HG03097 (cell line): ENCODE measurements around the gene COL4A2.
"Not testable (repeated sequence)": the region's sequence is repeated elsewhere in the genome, so short reads cannot be mapped to it uniquely, and the experiment has no call there.

Experiments
- ATAC-seq: cut with Tn5 transposase; IDR thresholded peaks from one replicate; pipeline ENCODE4 v1.9.1; 2021; ENCODE audit not compliant: unreplicated experiment, low FRiP score

COL4A2 gene

DNA sequence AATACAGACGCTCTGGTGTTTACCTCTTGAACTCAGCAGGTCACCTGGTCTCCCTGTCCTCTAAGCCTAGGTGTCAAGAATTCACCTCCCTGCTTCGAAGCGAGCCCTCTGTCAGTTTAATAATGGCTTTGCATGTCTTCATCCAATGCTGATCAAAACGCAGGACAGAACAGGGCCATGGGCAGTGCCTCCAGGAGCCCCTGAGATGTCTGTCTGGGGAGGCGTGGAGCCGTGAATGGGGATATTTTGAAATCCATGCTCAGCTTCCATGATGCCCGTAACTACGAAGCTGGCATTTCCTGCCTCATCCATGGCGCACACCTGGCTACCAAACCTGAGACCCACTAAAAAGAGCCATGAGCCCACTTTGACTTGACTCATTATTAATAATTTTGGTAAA, 140.7 kb downstream of the COL4A2 start:
- no peak for ATAC-seq

DNA sequence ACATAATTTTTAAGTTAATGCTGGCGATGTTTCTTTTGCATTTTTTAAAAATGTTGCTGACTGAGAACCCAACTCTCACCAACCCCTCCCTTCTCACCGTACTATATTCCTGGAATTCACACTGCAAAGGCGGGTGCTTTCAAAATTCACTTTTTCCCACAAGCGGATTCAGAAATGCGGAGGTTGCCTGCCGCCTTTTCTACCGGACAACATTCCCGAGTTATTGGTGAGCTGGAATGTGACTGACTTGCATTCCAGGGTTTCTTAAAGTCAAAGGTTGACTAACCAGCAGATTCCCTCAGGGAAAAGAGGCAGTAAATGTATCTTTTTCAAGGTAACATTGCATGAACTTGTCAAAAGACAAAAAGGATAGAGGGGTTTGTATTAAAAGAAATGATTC, 141.1 kb downstream of the COL4A2 start:
- no peak for ATAC-seq

DNA sequence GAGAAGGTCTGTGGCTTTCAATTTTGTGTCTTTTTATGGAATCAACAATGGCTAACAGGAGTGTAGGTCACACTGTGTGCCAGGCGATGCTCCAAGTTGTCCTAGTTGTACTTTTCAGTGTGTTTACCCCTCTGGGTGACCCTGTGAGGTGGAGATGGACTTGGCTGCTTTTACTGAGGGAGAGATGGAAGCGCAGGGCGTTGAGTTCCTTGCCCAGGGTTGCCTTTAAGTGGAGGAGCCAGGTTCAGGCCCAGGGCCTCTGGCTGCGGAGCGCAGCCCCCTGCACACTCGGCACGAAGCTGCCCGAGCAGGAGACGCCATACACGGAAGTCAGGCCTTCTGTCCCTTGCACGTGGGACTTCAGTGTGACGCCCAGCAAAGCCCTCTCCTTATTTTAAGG, 141.6 kb downstream of the COL4A2 start:
- no peak for ATAC-seq

DNA sequence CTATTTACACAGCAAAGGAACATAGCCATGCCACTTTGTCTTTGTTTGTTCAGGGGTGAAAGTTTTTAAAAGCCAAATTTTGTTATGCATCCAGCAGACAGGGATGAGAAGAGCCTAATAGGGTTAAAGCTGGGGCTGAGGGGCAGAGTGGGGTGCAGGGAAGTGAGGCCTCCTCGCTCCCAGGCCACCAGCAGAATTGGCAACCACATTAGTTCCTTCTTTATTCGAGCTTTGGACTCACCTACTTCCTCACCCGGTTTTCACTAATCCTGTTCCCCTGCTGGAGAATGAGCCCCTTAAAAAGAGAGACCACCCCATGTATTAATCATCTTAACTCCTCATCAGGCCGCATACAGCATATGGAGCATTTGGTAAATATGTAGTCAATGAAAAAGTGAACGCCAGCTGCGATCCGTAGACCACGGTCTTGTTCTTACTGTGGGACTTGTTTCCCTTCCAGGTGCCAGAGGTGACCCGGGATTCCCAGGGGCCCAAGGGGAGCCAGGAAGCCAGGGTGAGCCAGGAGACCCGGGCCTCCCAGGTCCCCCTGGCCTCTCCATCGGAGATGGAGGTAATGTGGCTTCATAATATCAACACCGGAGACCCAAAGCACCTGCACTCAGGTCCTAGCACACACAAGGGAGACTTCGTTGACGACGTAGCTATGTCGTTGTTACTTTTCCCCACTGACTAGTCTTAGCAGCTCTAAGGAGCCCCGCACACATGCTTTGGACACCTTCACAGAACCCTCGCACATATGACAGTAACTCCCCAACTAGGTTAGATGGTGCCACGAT, 142.3 kb downstream of the COL4A2 start:
- ATAC-seq, result no peak

DNA sequence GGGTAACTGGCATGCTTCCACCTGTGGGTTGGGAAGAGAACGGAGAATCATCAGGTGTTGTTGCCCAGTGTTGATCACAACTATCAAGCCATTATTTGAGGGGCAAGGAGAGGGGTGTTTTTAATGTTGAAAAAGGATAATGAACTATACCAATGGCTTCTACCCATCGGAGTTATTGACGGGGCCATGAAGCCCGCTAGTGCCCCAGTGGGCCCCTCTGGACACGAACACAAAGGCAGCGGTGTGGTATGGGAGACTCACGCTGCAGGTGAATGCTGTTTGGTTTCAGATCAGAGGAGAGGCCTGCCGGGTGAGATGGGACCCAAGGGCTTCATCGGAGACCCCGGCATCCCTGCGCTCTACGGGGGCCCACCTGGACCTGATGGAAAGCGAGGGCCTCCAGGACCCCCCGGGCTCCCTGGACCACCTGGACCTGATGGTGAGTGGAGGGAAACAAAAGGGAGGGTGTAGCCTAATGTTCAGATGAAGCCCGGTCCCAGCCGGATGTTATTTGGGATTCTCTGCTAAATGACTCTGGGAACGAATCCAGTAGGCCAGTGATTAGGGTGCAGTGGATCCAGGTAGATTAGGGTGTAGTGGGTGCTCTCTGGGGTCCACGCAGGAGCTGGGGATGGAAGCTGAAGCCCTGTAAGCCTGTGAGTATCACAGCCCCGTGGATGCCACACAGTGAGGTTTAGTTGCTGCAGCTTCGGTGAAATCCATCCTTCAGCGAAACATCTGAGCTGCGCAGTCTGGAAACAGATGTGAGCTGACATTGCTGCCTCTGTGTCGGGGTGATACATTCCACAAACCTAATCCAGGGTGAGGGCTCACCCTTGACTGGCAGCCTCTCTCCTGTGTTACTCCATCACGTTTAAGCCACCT, 143.2 kb downstream of the COL4A2 start:
- no peak for ATAC-seq

DNA sequence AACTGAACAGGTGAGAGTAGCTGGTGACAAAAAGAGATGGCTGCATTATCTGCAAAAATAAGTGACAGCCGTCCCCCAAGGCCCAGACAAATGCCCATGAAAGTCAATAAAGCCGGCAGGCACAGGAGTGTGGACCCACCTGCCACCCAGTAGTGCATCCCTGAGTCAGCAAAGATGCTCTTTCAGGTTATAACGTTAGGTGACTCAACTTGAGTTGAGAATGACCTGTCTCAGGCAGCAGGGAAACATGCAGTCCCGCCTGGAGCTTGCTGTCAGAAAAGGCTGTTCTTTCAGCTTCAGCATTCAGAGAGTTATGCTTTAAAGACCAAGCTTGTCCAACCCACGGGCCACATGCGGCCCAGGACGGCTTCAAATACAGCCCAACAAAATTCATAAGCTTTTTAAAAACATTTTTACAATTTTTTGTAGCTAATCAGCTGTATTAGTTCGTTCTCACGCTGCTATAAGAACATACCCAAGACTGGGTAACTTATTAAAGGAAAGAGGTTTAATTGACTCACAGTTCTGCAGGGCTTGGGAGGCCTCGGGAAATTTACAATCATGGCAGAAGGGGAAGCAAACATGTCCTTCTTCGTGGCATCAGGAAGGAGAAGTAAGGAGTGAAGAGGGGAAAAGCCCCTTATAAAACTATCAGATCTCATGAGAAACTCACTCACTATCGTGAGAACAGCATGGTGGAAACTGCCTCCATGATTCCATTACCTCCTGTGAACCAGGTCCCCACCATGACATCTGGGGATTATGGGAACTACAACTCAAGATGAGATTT, 144.1 kb downstream of the COL4A2 start:
- no peak for ATAC-seq

DNA sequence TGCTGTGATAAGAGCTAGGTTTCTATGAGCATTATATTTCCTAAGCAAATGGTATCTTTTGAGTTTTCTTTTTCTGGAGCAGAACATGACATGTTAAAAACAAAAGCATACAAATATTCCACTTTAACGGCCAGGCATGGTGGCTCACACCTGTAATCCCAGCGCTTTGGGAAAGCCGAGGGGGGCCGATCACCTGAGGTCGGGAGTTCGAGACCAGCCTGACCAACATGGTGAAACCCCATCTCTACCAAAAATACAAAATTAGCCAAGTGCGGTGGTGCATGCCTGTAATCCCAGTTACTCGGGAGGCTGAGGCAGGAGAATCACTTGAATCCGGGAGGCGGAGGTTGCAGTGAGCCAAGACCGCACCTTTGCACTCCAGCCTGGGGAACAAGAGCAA, 146.0 kb downstream of the COL4A2 start:
- not testable (repeated sequence) for ATAC-seq

DNA sequence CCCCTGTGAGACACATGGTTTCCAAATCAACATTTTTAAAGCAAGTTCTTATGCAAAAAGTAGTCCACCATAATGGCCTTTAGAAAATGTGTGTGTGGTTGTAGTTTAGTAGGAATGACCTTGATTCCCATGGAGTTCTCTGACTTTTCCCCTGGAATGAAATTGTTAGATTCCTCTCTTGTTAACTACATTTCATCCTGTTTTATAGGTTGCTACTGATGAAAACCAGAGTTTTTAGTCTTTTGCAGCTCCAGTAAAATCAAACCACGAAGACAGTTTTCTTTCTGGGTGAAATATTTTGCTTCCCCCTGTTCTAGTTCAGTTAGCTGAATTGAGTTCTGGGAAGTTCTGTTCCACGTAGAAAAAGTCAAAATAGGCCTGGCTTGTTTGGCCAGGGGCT, 146.7 kb downstream of the COL4A2 start:
- no peak for ATAC-seq

DNA sequence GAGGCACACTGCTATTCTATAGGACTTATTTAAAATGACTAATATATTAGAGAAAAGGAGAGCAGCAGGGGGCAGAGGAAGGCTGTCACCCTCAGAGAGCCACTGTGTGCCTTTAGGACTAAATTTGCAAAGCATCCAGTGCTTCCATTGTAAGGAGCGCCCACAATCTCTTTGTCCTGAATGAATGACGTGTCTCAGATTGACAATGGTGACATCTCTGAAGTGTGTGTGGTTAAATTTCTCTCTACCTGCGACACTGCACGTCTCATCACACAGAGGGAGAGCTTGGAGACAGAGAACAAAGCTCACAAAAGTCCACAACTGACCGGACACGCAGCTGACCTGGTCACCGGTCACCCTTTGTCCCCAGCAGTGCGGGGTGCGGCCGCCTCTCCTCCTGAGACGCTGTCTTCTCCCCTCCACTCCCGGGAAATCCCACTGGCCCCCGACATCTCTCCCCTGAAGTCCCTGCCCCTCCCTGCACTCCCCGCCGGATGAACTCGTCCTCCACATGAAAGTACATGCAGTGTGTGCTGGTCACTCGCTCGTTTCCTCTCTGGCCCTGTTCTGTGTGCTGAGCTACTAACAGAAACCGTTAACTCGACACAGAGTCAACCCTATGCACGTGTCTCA, 147.3 kb downstream of the COL4A2 start:
- ATAC-seq, result no peak

DNA sequence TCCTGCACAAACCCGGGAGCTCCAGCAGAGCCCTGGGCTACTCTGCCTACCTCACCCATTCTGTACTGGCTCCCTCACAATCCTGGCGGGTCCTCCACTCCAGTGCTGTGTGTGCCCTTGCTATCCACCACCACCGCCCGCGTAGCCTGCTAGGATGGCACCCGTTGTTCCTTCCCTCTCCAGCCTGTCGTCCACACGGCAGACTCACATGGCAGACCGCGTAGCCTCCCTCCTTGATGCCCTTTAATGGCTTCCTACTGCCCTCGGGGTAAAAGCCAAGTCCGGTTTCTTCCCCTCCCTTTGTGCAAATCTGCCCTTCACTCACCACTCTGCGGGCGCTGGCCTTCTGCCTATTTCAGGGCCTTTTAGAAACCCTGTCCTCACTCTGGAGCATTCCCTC, 147.9 kb downstream of the COL4A2 start:
- ATAC-seq, result no peak

DNA sequence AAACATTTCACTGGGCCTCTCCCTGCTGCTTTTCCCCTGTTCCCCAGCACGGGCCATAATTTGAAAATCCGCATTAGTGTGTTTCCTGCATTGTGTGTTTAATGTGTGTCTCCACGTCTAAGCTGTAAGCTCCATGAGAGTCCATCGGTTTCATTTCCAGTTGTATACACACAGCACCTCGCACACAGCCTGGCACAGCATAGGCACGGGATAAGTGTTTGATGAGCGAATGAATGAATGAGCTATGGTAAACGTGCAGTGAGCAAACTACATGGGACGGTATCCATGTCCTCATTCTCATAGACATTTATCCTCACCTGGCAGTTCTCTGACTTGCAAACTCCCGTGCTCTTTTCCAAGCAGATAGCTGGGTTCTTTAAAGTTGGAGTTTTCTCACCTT, 148.4 kb downstream of the COL4A2 start:
- ATAC-seq, result peak; percentile 20

DNA sequence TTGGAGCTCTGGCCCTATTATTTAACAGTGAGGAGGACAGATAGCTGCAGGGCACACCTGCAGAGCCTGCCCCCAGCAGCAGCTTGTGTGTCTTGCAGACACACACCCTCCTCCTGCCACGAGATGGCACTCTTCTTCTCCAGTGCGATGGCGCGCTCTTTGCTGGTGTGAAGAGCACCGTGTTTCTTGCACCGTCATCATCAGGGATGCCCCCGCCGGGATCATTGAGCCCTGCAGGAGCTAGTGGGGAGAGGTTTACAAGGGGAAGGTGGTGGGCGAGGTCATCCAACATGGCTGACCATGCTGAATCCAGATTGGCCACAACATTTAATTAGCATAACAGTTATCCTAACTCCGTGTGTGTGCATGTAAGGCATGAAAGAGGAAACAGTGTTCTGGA, 148.9 kb downstream of the COL4A2 start:
- ATAC-seq, result peak; percentile 95

DNA sequence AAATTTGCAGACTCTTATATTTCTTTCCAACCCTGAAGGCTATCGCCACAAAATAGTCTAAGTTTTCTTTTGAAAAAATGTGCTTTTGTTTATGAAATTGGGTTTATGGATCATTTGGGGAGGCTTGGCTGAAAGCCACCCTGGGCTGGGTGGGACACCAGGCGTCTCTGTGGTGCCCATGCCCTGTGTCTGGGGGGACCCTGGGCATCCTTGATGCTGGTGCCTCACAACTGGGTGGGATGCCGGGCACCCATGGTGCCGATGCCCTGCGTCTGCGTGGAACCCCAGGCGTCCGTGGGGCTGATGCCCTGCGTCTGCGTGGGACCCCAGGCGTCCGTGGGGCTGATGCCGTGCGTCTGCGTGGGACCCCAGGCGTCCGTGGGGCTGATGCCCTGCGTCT, 149.5 kb downstream of the COL4A2 start:
- no peak for ATAC-seq

DNA sequence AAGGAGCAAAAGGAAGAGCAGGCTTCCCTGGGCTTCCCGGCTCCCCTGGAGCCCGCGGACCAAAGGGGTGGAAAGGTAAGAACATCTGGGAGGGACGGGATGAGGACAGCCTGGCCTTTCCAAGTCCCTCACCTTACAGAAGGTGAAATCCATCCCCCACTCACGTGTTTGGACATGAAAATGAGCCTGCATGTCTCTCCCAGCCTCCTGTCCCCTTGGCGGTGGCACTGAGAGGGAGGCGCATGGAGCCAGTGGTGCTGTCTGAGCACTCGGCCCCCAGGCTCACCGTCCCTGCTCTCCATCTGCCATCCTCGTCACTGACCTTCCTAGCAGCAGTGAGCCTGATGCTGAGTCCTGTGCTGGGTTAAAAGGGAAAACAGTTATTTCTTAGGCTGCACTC, 150.3 kb downstream of the COL4A2 start:
- no peak for ATAC-seq

DNA sequence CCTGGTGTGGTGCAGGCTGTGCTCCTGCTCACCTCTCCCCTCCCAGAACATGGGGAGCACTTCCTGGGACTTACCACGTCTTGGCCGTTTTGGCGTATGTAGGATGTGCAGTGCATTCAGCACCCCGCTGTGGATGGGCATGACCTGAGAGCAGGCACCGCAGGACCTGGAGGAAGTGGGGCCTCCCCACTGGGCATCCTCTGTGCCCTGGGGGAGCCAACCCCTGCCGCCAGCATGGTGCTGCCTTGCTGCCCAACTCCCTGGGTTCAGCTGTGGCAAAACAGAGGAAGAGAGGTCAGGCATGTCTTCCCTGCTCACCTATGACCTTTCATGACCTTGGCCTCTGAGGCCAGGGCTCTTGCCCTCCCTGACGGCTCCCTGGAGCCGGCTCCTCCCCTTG, 150.9 kb downstream of the COL4A2 start:
- ATAC-seq, result no peak

DNA sequence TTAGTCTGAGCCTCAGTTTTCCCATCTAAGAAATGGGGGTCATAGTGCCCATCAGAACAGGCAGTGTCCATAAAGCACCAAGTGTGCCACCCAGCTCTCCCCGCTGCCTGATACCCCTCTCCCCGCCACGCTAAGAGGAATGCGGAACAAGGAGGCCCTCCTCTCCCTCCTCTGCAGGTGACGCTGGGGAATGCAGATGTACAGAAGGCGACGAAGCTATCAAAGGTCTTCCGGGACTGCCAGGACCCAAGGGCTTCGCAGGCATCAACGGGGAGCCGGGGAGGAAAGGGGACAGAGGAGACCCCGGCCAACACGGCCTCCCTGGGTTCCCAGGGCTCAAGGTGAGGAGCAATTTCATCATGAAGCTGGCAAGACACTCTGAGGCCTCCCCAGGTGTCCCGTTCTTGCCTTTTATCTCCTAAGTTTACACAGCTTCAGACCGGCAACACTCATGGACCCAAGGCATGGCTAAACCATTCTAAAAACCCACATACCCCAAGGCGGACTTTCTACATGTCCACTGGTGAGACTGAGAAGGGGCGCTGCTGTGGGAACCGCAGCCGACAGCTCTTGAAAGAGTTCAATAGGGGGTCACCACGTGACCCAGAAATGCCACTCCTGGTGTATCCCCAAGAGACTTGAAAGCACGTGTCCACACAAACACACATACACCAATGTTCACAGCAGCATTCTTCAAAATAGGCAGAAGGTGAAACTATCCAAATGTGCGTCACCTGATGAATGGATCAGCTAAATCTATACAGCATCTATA, 151.7 kb downstream of the COL4A2 start:
- no peak for ATAC-seq

DNA sequence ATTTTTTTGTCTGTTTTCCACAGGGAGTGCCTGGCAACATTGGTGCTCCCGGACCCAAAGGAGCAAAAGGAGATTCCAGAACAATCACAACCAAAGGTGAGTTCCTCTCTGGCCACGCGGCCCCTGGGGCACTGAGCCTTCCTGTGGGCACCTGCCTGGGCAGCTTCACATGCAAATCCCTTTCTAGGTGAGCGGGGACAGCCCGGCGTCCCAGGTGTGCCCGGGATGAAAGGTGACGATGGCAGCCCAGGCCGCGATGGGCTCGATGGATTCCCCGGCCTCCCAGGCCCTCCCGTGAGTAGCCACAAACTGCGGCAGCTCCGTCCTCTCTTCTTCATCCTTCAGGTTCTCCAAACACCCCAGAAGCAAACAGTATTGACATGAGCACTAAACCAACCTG, 155.0 kb downstream of the COL4A2 start:
- no peak for ATAC-seq

DNA sequence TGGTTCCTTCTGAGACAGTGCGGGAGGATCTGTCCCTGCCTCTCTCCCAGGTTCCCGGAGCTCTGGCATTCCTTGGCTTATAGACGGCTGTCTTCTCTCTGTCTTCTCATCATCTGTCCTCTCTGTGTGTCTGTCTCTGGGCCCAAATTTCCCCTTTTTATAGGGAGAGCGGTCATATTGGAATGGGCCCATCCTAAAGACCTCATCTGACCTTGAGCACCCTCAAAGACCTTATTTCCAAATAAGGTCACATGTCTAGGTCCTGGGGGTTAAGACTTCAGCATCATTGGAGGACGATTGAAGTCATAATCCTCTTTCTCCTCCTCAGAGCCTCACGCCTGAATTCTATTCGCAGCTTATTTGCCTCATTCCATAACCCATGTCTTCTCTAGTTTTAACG, 156.1 kb downstream of the COL4A2 start:
- ATAC-seq, result no peak

DNA sequence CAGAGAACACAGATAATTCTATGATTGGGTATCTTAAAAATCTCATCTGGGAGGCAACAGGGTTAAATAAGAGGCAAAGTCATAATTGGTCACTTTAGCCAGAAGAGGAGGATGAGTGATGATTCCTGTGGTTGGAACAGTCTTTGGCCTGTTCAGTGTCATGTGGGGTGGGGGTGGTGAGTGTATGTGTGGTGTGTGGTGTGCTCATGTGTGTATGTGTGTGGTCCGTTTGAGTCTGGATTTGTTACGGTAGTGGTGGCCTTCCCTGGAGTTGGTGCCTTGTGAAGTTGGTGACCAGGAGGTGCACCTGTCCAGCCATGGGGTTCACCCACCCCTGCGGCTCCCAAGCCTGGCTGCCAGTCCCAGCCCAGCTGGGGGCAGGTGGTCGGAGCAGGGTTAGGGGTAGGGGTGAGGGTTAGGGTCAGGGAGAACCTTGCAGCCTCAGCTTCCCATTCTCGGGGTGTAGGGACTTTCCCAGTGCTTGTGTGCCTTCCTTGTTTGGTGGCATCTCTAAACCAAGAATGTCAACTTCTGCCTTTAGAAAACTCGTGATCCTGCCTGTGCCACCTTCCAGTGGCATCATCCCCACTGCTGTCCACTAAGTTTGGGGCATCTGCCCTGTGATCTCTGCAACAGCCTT, 156.9 kb downstream of the COL4A2 start:
- no peak for ATAC-seq
